GM12878 (cell line): ENCODE results near the gene RUNX3. TPM values are rescaled to one million over a fixed set of nuclear protein-coding genes. Genes with fewer than 3 reads are reported as not detected.

Experiments
- ATAC-seq: fragments of 200-7000 bp; cut with Tn5 transposase; 3 replicates; pipeline ENCODE4 v1.9.1; 2020; ENCODE audit warnings: mild to moderate bottlenecking, moderate library complexity
- BruUV-seq: library from RNA; stranded (reverse); fragments of 400-500 nt; replicated peaks from 2 replicates; lab custom pipeline; 2021; lab: Mats Ljungman, UMichigan
- CTCF ChIA-PET: fragments of 300-600 bp; sonication (Branson Sonifier 250); formaldehyde crosslinking; extraction: SDS; loops from one replicate; lab custom pipeline; 2021; ENCODE audit warnings: inconsistent platforms; lab: Yijun Ruan, JAX
- POLR2A ChIA-PET: fragments of 350-600 bp; formaldehyde crosslinking; extraction: SDS; loops from one replicate; lab custom pipeline; 2021; ENCODE audit warnings: inconsistent platforms; lab: Charles Lee
- RAD21 ChIA-PET: fragments of 300-600 bp; sonication (Branson Sonifier 250); formaldehyde crosslinking; loops from one replicate; lab custom pipeline; 2023; ENCODE audit warnings: antibody characterized with exemption; ENCODE audit not compliant: unreplicated experiment; lab: Charles Lee
- SMC1A ChIA-PET: fragments of 300-600 bp; sonication (Branson Sonifier 250); formaldehyde crosslinking; loops from one replicate; lab custom pipeline; 2023; ENCODE audit not compliant: unreplicated experiment, uncharacterized antibody; lab: Charles Lee
- DNase-seq: peaks from one replicate; pipeline ENCODE4 v3.0.0-alpha.2; 2011; ENCODE audit warnings: low read depth, low spot score
- FAIRE-seq: peaks from 3 replicates; lab custom pipeline; 2011; peaks lifted over from hg19 to GRCh38; lab: Jason Lieb, UNC
- H2AFZ ChIP-seq: 2 replicates; pipeline ENCODE4 v1.6.0; 2011; ENCODE audit warnings: low read depth, low read length, control low read depth; ENCODE audit not compliant: control insufficient read depth
- H3K27ac ChIP-seq: 2 replicates; pipeline ENCODE4 v1.5.1; 2011; ENCODE audit warnings: control low read depth; ENCODE audit not compliant: control insufficient read depth, insufficient read depth
- H3K27me3 ChIP-seq, 2 experiments: replicated peaks in 1 of 2; 2 replicates each; pipeline versions ENCODE4 v1.6.0 to v1.6.1; 2011; ENCODE audit warnings: low read length in 1 of 2; ENCODE audit not compliant: control insufficient read depth in 2 of 2, insufficient read depth in 2 of 2
- H3K36me3 ChIP-seq, 2 experiments: 2 replicates each; pipeline ENCODE4 v1.5.1; 2011; ENCODE audit warnings: low read length in 1 of 2; ENCODE audit not compliant: control insufficient read depth in 2 of 2, insufficient read depth in 2 of 2
- H3K4me1 ChIP-seq: 2 replicates; pipeline ENCODE4 v1.6.1; 2011; ENCODE audit warnings: mild to moderate bottlenecking, low read length, moderate library complexity, mixed read lengths; ENCODE audit not compliant: control insufficient read depth, insufficient read depth
- H3K4me2 ChIP-seq: 2 replicates; pipeline ENCODE4 v1.6.0; 2011; ENCODE audit warnings: control low read depth; ENCODE audit not compliant: control insufficient read depth, insufficient read depth
- H3K4me3 ChIP-seq: fragments of 200-600 bp; sonication (generic); 2 replicates; pipeline ENCODE4 v1.5.1; 2016
- H3K79me2 ChIP-seq: 2 replicates; pipeline ENCODE4 v1.6.0; 2011; ENCODE audit warnings: low read length; ENCODE audit not compliant: control insufficient read depth, insufficient read depth
- H3K9ac ChIP-seq: 2 replicates; pipeline ENCODE4 v1.8.0; 2011; ENCODE audit warnings: low read length, control low read depth, mixed read lengths; ENCODE audit not compliant: control insufficient read depth, insufficient read depth
- H3K9me3 ChIP-seq: replicated peaks from 3 replicates; pipeline ENCODE4 v1.5.1; 2011; ENCODE audit warnings: mild to moderate bottlenecking, low read length; ENCODE audit not compliant: control insufficient read depth, insufficient read depth
- H4K20me1 ChIP-seq: 2 replicates; pipeline ENCODE4 v1.6.0; 2011; ENCODE audit not compliant: control insufficient read depth, insufficient read depth
- BCL11A ChIP-seq: IDR thresholded peaks from 2 replicates; pipeline ENCODE4 v1.6.1; 2011; ENCODE audit warnings: low read depth, low read length
- CEBPB ChIP-seq, 2 experiments: fragments of 150-350 bp in 1 of 2; IDR thresholded peaks; 2 replicates each; pipeline ENCODE4 v1.6.1; 2012 to 2014; ENCODE audit warnings: low read depth in 2 of 2, low read length in 2 of 2, borderline replicate concordance in 1 of 2, inconsistent platforms in 1 of 2
- DPF2 ChIP-seq: fragments of 450-650 bp; IDR thresholded peaks from 2 replicates; pipeline ENCODE4 v1.6.1; 2017; ENCODE audit warnings: mild to moderate bottlenecking
- JUNB ChIP-seq: IDR thresholded peaks from 2 replicates; pipeline ENCODE4 v1.6.1; 2016; ENCODE audit warnings: antibody characterized with exemption, mild to moderate bottlenecking
- MEF2B ChIP-seq: fragments of 450-650 bp; IDR thresholded peaks from 2 replicates; pipeline ENCODE4 v1.6.1; 2018; ENCODE audit warnings: mild to moderate bottlenecking, moderate library complexity; ENCODE audit not compliant: partially characterized antibody, poor library complexity, severe bottlenecking
- NFYA ChIP-seq: IDR thresholded peaks from 2 replicates; pipeline ENCODE4 v1.6.1; 2011; ENCODE audit warnings: low read depth, mild to moderate bottlenecking, low read length, improper control_type of control experiment, borderline replicate concordance
- NRF1 ChIP-seq: conservative IDR thresholded peaks from 2 replicates; pipeline ENCODE4 v1.6.1; 2011; ENCODE audit warnings: mild to moderate bottlenecking, low read depth, low read length, improper control_type of control experiment
- PAX5 ChIP-seq: IDR thresholded peaks from 2 replicates; pipeline ENCODE4 v1.6.1; 2011; ENCODE audit warnings: low read depth, low read length, borderline replicate concordance
- POLR2A ChIP-seq: IDR thresholded peaks from 2 replicates; pipeline ENCODE4 v1.6.1; 2011; ENCODE audit warnings: low read depth, mild to moderate bottlenecking, low read length
- POLR2AphosphoS5 ChIP-seq: IDR thresholded peaks from 2 replicates; pipeline ENCODE4 v1.6.1; 2011; ENCODE audit warnings: mild to moderate bottlenecking, low read length, inconsistent platforms
- SREBF2 ChIP-seq: IDR thresholded peaks from 2 replicates; pipeline ENCODE4 v1.6.1; 2012; ENCODE audit warnings: mild to moderate bottlenecking, low read length
- YY1 ChIP-seq: IDR thresholded peaks from 2 replicates; pipeline ENCODE4 v1.6.1; 2011; ENCODE audit warnings: low read depth, mild to moderate bottlenecking, low read length
- WGBS: methylation state at CpG from one replicate; pipeline ENCODE4 v1.1.6; 2016; ENCODE audit warnings: low lambda C conversion rate; ENCODE audit not compliant: insufficient replicate concordance, insufficient coverage; ENCODE audit errors: missing lambda C conversion rate; 5-methylcytosine and 5-hydroxymethylcytosine counted together
- in situ Hi-C: fragments of 300-500 bp; cut with MboI; formaldehyde crosslinking; loops from 9 replicates; pipeline ENCODE4 v1.14.3; 2018; ENCODE audit warnings: mixed read lengths
- intact Hi-C: fragments of 100-400 bp; cut with micrococcal nuclease; formaldehyde crosslinking; loops from one replicate; pipeline ENCODE4 v1.14.2; 2022; ENCODE audit not compliant: unreplicated experiment
- polyA plus RNA-seq, 11 experiments: library from polyadenylated mRNA; depleted of rRNA in 4 of 11; unstranded in 6 of 11; stranded (reverse) in 5 of 11; fragments of >200 nt; fragmentation: Nextera tagmentation in 4 of 11; fragmentation: Illumina TruSeq in 1 of 11; extraction: Ambion mirVana in 4 of 11; extraction: Trizol in 1 of 11; gene quantifications; 1 replicate in 1 of 11; 2 replicates in 10 of 11; pipeline versions ENCODE4 v1.2.1 to v1.2.3, GENCODE V29; 2011 to 2016; ENCODE audit warnings: inconsistent platforms in 2 of 11, missing spikeins in 2 of 11, low read depth in 1 of 11
- total RNA-seq, 4 experiments: library from RNA; depleted of rRNA in 3 of 4; stranded (reverse); fragments of >200 nt in 3 of 4; fragmentation: Illumina TruSeq in 1 of 4; extraction: Trizol in 1 of 4; gene quantifications; 2 replicates each; pipeline versions ENCODE4 v1.2.1 to v1.2.3, GENCODE V29; 2013 to 2021
- TF ChIP-seq, protein P1 (sequence below): fragments of 450-650 bp; IDR thresholded peaks from 2 replicates; pipeline ENCODE4 v1.6.1; 2017; ENCODE audit warnings: mild to moderate bottlenecking

RUNX3 gene
- total and polyA plus RNA-seq, 10 of the 15 experiments (the other 5 are each of a cell fraction or from before 2014, with no cell fraction given) = 19.0 to 151 (median 31.4) TPM

DNA sequence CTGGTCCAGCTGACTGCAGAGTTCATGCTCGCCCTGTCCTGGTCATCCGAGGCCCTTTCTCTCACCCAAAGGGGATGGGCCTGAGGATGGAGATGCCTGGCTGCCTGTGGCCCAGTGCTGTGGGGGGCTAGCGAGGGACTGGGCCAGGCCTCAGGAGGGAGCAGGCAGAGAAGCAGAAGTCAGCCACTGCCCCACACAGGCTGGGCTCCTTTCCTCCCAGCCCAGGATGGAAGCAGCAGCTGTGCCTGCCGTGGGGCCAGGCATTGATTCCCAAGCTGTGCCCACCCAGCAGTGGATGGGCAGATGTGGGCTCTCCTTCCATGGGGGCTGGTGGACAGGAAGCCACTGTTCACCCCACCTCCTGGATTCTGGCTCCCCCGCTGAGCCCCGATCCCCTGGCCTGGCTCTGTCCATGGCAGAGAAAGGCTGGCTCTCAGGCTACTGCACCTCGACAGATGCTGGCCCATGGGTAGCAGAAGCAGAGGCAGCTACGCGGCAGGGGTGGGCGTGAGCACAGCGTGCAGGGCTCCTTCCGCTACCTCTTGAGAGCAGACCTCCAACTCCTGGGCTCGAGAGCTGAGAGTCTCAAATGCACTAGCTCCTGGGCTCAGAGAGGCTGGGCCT, 24.6 kb downstream of the RUNX3 start:
- Histone ChIP-seq H3K36me3 (peaks cover 49 to 83% of the 10 kb centered on the region in 2 experiments), H2AFZ (no peak overlapping the region), H3K9ac (no peak overlapping the region), H3K9me3 (no peaks in the 10 kb centered on the region), H4K20me1 (peaks cover 13% of the 10 kb centered on the region), H3K4me3 (no peak overlapping the region), H3K79me2 (peaks cover 12% of the 10 kb centered on the region), H3K27ac (no peak overlapping the region), H3K4me2 (no peak overlapping the region), H3K27me3 (no peaks in the 10 kb centered on the region), H3K4me1 (peaks cover 7% of the 10 kb centered on the region)
- POLR2A ChIA-PET = no interaction called here
- CTCF ChIA-PET = no interaction called here
- FAIRE-seq (no peak), DNase-seq (no peak), ATAC-seq (no peak)
- RAD21 ChIA-PET = no interaction called here
- WGBS = 88% methylated on average over 13 of the region's 13 CpGs
- intact Hi-C loops (no loop called here), in situ Hi-C loops (no loop called here)
- no TSS peak for BruUV-seq
- no peak for TF ChIP-seq BCL11A
- no peak for TF ChIP-seq PAX5
- TF ChIP-seq POLR2AphosphoS5 = peak; percentile 73
- no peak for TF ChIP-seq NRF1
- no peak for TF ChIP-seq CEBPB (IDR thresholded peaks at IDR 0.05; ENCODE audit: borderline replicate concordance in 1 of 2, low read depth in 2 of 2, low read length in 2 of 2)
- no peak for TF ChIP-seq DPF2
- TF ChIP-seq, protein P1, sequence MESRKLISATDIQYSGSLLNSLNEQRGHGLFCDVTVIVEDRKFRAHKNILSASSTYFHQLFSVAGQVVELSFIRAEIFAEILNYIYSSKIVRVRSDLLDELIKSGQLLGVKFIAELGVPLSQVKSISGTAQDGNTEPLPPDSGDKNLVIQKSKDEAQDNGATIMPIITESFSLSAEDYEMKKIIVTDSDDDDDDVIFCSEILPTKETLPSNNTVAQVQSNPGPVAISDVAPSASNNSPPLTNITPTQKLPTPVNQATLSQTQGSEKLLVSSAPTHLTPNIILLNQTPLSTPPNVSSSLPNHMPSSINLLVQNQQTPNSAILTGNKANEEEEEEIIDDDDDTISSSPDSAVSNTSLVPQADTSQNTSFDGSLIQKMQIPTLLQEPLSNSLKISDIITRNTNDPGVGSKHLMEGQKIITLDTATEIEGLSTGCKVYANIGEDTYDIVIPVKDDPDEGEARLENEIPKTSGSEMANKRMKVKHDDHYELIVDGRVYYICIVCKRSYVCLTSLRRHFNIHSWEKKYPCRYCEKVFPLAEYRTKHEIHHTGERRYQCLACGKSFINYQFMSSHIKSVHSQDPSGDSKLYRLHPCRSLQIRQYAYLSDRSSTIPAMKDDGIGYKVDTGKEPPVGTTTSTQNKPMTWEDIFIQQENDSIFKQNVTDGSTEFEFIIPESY = 0 out of 2 replicates have a peak, but pooled peaks have one; percentile 44
- no peak for TF ChIP-seq JUNB
- TF ChIP-seq SREBF2 = no peak
- peak; percentile 43; the same call in 1 of the 2 replicates for TF ChIP-seq POLR2A
- TF ChIP-seq MEF2B = no peak
- TF ChIP-seq NFYA = no peak
- no peak for TF ChIP-seq YY1
- SMC1A ChIA-PET = interaction anchor here (1.5 kb wide), 1 partner anchor 16 kb away, joined by 7 read pairs; no protein-coding TSS in a partner anchor
